Panc1 (cell line): ENCODE results near the gene OXTR. TPM values are rescaled to one million over a fixed set of nuclear protein-coding genes. Genes with fewer than 3 reads are reported as not detected.

Experiments used
- ATAC-seq: fragments of 200-7000 bp; cut with Tn5 transposase; 2 replicates; pipeline ENCODE4 v1.9.1; 2020; ENCODE audit warnings: mild to moderate bottlenecking, moderate library complexity
- BruUV-seq: library from RNA; stranded (reverse); fragments of 400-500 nt; replicated peaks from 2 replicates; lab custom pipeline; 2021; lab: Mats Ljungman, UMichigan
- CTCF ChIA-PET: fragments of 300-600 bp; sonication (Branson Sonifier 250); formaldehyde crosslinking; loops from one replicate; lab custom pipeline; 2022; ENCODE audit warnings: antibody characterized with exemption; lab: Charles Lee
- POLR2A ChIA-PET: fragments of 300-600 bp; sonication (Branson Sonifier 250); formaldehyde crosslinking; loops from one replicate; lab custom pipeline; 2022; ENCODE audit warnings: antibody characterized with exemption; lab: Charles Lee
- DNase-seq: peaks from one replicate; pipeline ENCODE4 v3.0.0-alpha.2; 2010; ENCODE audit warnings: low read depth, low spot score
- H3K27ac ChIP-seq: 2 replicates; pipeline ENCODE4 v1.5.1; 2011; ENCODE audit warnings: mild to moderate bottlenecking, low read length, inconsistent platforms
- H3K27me3 ChIP-seq: fragments of 200-500 bp; sonication (Bioruptor generic); 2 replicates; pipeline ENCODE4 v1.6.0; 2014; ENCODE audit warnings: low read length, inconsistent platforms; ENCODE audit not compliant: control insufficient read depth, insufficient read depth
- H3K36me3 ChIP-seq: fragments of 200-500 bp; sonication (Bioruptor generic); 2 replicates; pipeline ENCODE4 v1.5.1; 2014; ENCODE audit warnings: inconsistent platforms, mild to moderate bottlenecking, low read length, moderate library complexity; ENCODE audit not compliant: control insufficient read depth, insufficient read depth
- H3K4me1 ChIP-seq: 2 replicates; pipeline ENCODE4 v1.5.1; 2011; ENCODE audit warnings: inconsistent platforms, mild to moderate bottlenecking, low read length, moderate library complexity; ENCODE audit not compliant: control insufficient read depth, insufficient read depth
- H3K4me3 ChIP-seq, 2 experiments: 2 replicates each; pipeline ENCODE4 v1.5.1; 2011 to 2012; ENCODE audit warnings: low read depth in 2 of 2, low read length in 2 of 2, mild to moderate bottlenecking in 2 of 2, inconsistent platforms in 1 of 2, moderate library complexity in 1 of 2
- H3K9me3 ChIP-seq: fragments of 200-500 bp; sonication (Bioruptor generic); 2 replicates; pipeline ENCODE4 v1.5.1; 2014; ENCODE audit warnings: low read depth, mild to moderate bottlenecking, inconsistent platforms, low read length, moderate library complexity; ENCODE audit not compliant: control insufficient read depth, insufficient read depth
- CTCF ChIP-seq: fragments of 450-650 bp; IDR thresholded peaks from 2 replicates; pipeline ENCODE4 v1.5.1; 2017; ENCODE audit warnings: mild to moderate bottlenecking
- POLR2AphosphoS5 ChIP-seq: IDR thresholded peaks from 2 replicates; pipeline ENCODE4 v1.6.1; 2012; ENCODE audit warnings: mild to moderate bottlenecking, low read depth, low read length, moderate library complexity
- REST ChIP-seq, 2 experiments: IDR thresholded peaks; 2 replicates each; pipeline ENCODE4 v1.6.1; 2011 to 2012; ENCODE audit warnings: low read depth in 2 of 2, control low read depth in 1 of 2, low read length in 1 of 2, mild to moderate bottlenecking in 1 of 2, moderate library complexity in 1 of 2; ENCODE audit not compliant: insufficient read depth in 1 of 2
- SIN3A ChIP-seq: IDR thresholded peaks from 2 replicates; pipeline ENCODE4 v1.6.1; 2012; ENCODE audit warnings: low read depth, mild to moderate bottlenecking, low read length, moderate library complexity, borderline replicate concordance; ENCODE audit not compliant: insufficient read depth
- TCF7L2 ChIP-seq: IDR thresholded peaks from 2 replicates; pipeline ENCODE4 v1.6.1; 2011; ENCODE audit warnings: mild to moderate bottlenecking, low read depth, low read length, inconsistent platforms
- in situ Hi-C: cut with HindIII; loops from 2 replicates; pipeline ENCODE4 v1.10.0; 2016; ENCODE audit warnings: low sequenced_read_pairs, low pct_unique_long_range_greater_than_20kb
- intact Hi-C: fragments of 100-400 bp; cut with micrococcal nuclease; formaldehyde crosslinking; loops from one replicate; pipeline ENCODE4 v1.10.0; 2022; ENCODE audit not compliant: unreplicated experiment
- total RNA-seq: library from RNA; stranded (reverse); gene quantifications from one replicate; pipeline ENCODE4 v1.2.1, GENCODE V29; 2021; ENCODE audit not compliant: unreplicated experiment

The OXTR gene
- total RNA-seq, 1 experiment from 2014 or later: 2.7 TPM

- ChIA-PET CTCF (no interaction called here), POLR2A (no interaction called here)
- H3K4me1 ChIP-seq: no peaks in the 10 kb centered on the region
- DNase-seq (no peak), ATAC-seq (no peak)
- H3K36me3 ChIP-seq: no peaks in the 10 kb centered on the region
- H3K4me3 ChIP-seq: no peak overlapping the region
- no peaks in the 10 kb centered on the region for H3K9me3 ChIP-seq
- no TSS peak for BruUV-seq
- H3K27me3 ChIP-seq: no peaks in the 10 kb centered on the region
- TF ChIP-seq SIN3A (no peak), TCF7L2 (no peak), REST (IDR thresholded peaks at IDR 0.05; ENCODE audit: insufficient read depth in 1 of 2, low read depth in 2 of 2, low read length in 1 of 2) (no peak), POLR2AphosphoS5 (no peak), CTCF (no peak)
- in situ Hi-C loops (no loop called here), intact Hi-C loops (no loop called here)
- no peak overlapping the region for H3K27ac ChIP-seq
Measured at GRCh38 chr3:8760091-8760490, 9.3 kb downstream of the OXTR start.

GRCh38 chr3:8759038-8759707, 10.2 kb downstream of the OXTR start:
- ATAC-seq (no peak), DNase-seq (no peak)
- H3K27ac ChIP-seq: no peak overlapping the region
- no peaks in the 10 kb centered on the region for H3K27me3 ChIP-seq
- no peak overlapping the region for H3K4me3 ChIP-seq
- TF ChIP-seq TCF7L2 (no peak), REST (IDR thresholded peaks at IDR 0.05; ENCODE audit: insufficient read depth in 1 of 2, low read depth in 2 of 2, low read length in 1 of 2) (no peak), CTCF (no peak)
- no TSS peak for BruUV-seq
- ChIA-PET POLR2A (interaction anchor here (0.5 kb wide), 1 partner anchor 40 kb away, joined by 10 read pairs; no protein-coding TSS in a partner anchor), CTCF (no interaction called here)
- no peaks in the 10 kb centered on the region for H3K36me3 ChIP-seq
- no peaks in the 10 kb centered on the region for H3K9me3 ChIP-seq
- in situ Hi-C loops (no loop called here), intact Hi-C loops (no loop called here)
- no peaks in the 10 kb centered on the region for H3K4me1 ChIP-seq
